Smooth muscle cell (in vitro differentiated cells): ENCODE measurements around the gene ANKDD1A. TPM values are rescaled to one million over a fixed set of nuclear protein-coding genes. Genes with fewer than 3 reads are reported as not detected.

Experiments used
- DNase-seq: peaks from one replicate; lab custom pipeline; 2025; ENCODE audit not compliant: unreplicated experiment; lab: John Stamatoyannopoulos, UW
- H2AFZ ChIP-seq: fragments of 200-600 bp; sonication (generic); 2 replicates; pipeline ENCODE4 v1.6.0; 2016; ENCODE audit warnings: antibody characterized with exemption, low read depth, mild to moderate bottlenecking
- H3F3A ChIP-seq: fragments of 200-600 bp; sonication (generic); 2 replicates; pipeline ENCODE4 v1.6.0; 2017; ENCODE audit warnings: antibody characterized with exemption, low read depth
- H3K27ac ChIP-seq: fragments of 200-600 bp; sonication (generic); 2 replicates; pipeline ENCODE4 v1.5.1; 2016; ENCODE audit warnings: low read depth, mild to moderate bottlenecking
- H3K27me3 ChIP-seq: fragments of 200-600 bp; sonication (generic); 2 replicates; pipeline ENCODE4 v1.6.1; 2016; ENCODE audit warnings: low read depth, mild to moderate bottlenecking
- H3K36me3 ChIP-seq: fragments of 200-600 bp; sonication (generic); 2 replicates; pipeline ENCODE4 v1.5.1; 2016; ENCODE audit warnings: low read depth
- H3K4me1 ChIP-seq: fragments of 200-600 bp; sonication (generic); 2 replicates; pipeline ENCODE4 v1.5.1; 2016; ENCODE audit warnings: low read depth
- H3K4me2 ChIP-seq: fragments of 200-600 bp; sonication (generic); 2 replicates; pipeline ENCODE4 v1.6.0; 2016; ENCODE audit warnings: mild to moderate bottlenecking
- H3K4me3 ChIP-seq: fragments of 200-600 bp; sonication (generic); 2 replicates; pipeline ENCODE4 v1.5.1; 2016; ENCODE audit warnings: mild to moderate bottlenecking
- H3K79me2 ChIP-seq: fragments of 200-600 bp; sonication (generic); 2 replicates; pipeline ENCODE4 v1.6.0; 2016; ENCODE audit warnings: low read depth, mild to moderate bottlenecking
- H3K9ac ChIP-seq: fragments of 200-600 bp; sonication (generic); 2 replicates; pipeline ENCODE4 v1.6.0; 2016; ENCODE audit warnings: low read depth
- H3K9me3 ChIP-seq: fragments of 200-600 bp; sonication (generic); replicated peaks from 2 replicates; pipeline ENCODE4 v1.5.1; 2016; ENCODE audit warnings: low read depth
- H4K20me1 ChIP-seq: fragments of 200-600 bp; sonication (generic); 2 replicates; pipeline ENCODE4 v1.6.0; 2016; ENCODE audit warnings: low read depth
- WGBS: methylation state at CpG from one replicate; pipeline ENCODE4 v1.1.7; 2016; ENCODE audit warnings: low lambda C conversion rate; 5-methylcytosine and 5-hydroxymethylcytosine counted together
- polyA plus RNA-seq: library from polyadenylated mRNA; unstranded; fragments of >200 nt; fragmentation: Nextera tagmentation; extraction: Ambion mirVana; gene quantifications from 2 replicates; pipeline ENCODE4 v1.2.1, GENCODE V29; 2016
- total RNA-seq: library from RNA; depleted of rRNA; stranded (reverse); fragments of >200 nt; gene quantifications from 2 replicates; pipeline ENCODE4 v1.2.3, GENCODE V29; 2014
- TF ChIP-seq, protein P1 (sequence below): fragments of 200-600 bp; sonication (generic); IDR thresholded peaks from 2 replicates; pipeline ENCODE4 v1.5.1; 2017; ENCODE audit warnings: borderline replicate concordance, mild to moderate bottlenecking, antibody characterized with exemption; ENCODE audit not compliant: insufficient read depth, poor library complexity, severe bottlenecking

Gene ANKDD1A
- total and polyA plus RNA-seq, 2 experiments from 2014 or later: 1.3 to 2.8 TPM

DNA sequence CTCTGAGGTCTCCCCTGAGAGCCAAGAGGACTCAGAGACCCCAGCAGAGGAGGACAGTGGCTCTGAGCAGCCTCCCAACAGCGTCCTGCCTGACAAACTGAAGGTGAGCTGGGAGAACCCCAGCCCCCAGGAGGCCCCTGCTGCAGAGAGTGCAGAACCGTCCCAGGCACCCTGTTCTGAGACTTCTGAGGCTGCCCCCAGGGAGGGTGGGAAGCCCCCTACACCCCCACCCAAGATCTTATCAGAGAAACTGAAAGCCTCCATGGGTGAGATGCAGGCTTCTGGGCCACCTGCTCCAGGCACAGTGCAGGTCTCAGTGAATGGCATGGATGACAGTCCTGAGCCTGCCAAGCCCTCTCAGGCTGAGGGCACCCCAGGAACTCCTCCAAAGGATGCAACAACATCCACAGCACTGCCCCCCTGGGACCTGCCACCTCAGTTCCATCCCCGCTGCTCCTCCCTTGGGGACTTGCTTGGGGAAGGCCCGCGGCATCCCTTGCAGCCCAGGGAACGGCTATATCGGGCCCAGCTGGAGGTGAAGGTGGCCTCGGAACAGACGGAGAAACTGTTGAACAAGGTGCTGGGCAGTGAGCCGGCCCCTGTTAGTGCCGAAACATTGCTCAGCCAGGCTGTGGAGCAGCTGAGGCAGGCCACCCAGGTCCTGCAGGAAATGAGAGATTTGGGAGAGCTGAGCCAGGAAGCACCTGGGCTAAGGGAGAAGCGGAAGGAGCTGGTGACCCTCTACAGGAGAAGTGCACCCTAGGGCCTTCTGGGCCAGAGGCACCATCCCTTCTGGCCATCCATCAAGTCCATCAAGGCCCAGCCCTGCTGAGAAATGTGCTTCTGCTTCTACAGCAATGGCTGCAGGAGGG is 46.3 kb upstream of the ANKDD1A start:
- no peaks in the 10 kb centered on the region for H4K20me1 ChIP-seq
- H3K79me2 ChIP-seq: peaks cover 8% of the 10 kb centered on the region
- H3K27ac ChIP-seq: peak overlapping the region; percentile 40
- no peak overlapping the region for H2AFZ ChIP-seq
- no peak overlapping the region for H3K4me3 ChIP-seq
- no peaks in the 10 kb centered on the region for H3F3A ChIP-seq
- TF ChIP-seq, protein P1, sequence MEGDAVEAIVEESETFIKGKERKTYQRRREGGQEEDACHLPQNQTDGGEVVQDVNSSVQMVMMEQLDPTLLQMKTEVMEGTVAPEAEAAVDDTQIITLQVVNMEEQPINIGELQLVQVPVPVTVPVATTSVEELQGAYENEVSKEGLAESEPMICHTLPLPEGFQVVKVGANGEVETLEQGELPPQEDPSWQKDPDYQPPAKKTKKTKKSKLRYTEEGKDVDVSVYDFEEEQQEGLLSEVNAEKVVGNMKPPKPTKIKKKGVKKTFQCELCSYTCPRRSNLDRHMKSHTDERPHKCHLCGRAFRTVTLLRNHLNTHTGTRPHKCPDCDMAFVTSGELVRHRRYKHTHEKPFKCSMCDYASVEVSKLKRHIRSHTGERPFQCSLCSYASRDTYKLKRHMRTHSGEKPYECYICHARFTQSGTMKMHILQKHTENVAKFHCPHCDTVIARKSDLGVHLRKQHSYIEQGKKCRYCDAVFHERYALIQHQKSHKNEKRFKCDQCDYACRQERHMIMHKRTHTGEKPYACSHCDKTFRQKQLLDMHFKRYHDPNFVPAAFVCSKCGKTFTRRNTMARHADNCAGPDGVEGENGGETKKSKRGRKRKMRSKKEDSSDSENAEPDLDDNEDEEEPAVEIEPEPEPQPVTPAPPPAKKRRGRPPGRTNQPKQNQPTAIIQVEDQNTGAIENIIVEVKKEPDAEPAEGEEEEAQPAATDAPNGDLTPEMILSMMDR: no peak
- H3K9ac ChIP-seq: no peak overlapping the region
- no peak for DNase-seq
- H3K36me3 ChIP-seq: no peaks in the 10 kb centered on the region
- 97% methylated on average over 12 of the region's 12 CpGs for WGBS
- H3K27me3 ChIP-seq: no peaks in the 10 kb centered on the region
- no peak overlapping the region for H3K4me2 ChIP-seq
- H3K4me1 ChIP-seq: peaks cover 7% of the 10 kb centered on the region
- no peaks in the 10 kb centered on the region for H3K9me3 ChIP-seq

DNA sequence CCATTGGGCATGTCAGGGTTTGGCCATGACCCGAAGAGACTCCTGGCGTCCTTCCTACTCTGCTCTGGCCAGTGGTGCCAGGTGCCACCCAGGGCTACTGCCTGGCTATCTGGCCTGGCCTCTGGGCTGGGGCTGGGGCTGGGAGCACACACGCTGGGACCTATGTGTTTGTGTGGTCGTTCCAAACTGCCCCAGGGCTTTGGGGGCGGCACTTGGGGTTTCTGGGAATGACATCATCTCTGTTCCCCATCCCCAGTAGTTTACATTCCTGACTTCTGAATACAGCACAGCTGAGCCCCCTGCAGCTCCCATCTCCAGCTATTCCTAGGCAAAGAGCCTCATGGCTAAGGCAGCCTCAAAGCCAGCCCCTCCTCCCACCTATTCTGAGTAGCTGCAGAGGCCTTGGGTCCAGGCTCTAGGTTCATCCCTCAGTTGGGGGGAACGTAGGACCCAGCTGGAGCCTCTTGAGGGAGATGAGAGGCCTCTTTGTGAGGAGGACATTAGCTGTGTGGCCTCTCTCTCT is 45.6 kb upstream of the ANKDD1A start:
- H3K4me3 ChIP-seq: no peak overlapping the region
- 40% methylated on average over 6 of the region's 6 CpGs for WGBS

DNA sequence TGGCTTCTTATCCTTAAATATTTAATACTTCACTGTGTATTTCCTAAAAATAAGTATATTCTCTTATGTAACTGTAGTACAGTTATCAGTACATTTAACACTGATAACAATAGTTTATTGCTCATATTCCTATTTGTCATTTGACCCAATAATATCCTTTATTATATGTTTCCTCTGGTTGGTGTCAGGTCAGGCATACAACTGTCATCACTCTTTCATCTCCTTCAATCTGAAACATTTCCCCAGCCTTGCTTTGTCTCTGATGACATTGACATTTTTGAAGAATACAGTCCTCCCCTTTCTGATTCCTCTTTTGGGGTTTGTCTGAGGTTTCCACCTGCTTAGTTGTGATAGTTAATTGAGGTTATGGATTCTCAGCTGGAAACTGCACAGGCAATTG is 42.2 kb upstream of the ANKDD1A start:
- Histone ChIP-seq H3F3A (no peaks in the 10 kb centered on the region), H3K4me2 (no peak overlapping the region), H3K9ac (no peak overlapping the region), H3K9me3 (no peaks in the 10 kb centered on the region), H2AFZ (no peak overlapping the region), H3K36me3 (no peaks in the 10 kb centered on the region), H3K27ac (no peak overlapping the region), H3K4me3 (no peak overlapping the region), H3K27me3 (no peaks in the 10 kb centered on the region), H4K20me1 (no peaks in the 10 kb centered on the region), H3K79me2 (no peaks in the 10 kb centered on the region), H3K4me1 (peaks cover 7% of the 10 kb centered on the region)
- TF ChIP-seq, protein P1: no peak
- DNase-seq: no peak

More for the DNA sequence above, 45.6 kb upstream of the ANKDD1A start:
- TF ChIP-seq, protein P1: no peak
- Histone ChIP-seq H4K20me1 (no peaks in the 10 kb centered on the region), H3K9me3 (no peaks in the 10 kb centered on the region), H2AFZ (no peak overlapping the region), H3K27ac (peak overlapping the region; percentile 40), H3K4me2 (no peak overlapping the region), H3K79me2 (peaks cover 1% of the 10 kb centered on the region), H3K36me3 (no peaks in the 10 kb centered on the region), H3K9ac (no peak overlapping the region), H3K4me1 (peaks cover 7% of the 10 kb centered on the region), H3F3A (no peaks in the 10 kb centered on the region), H3K27me3 (no peaks in the 10 kb centered on the region)
- DNase-seq: no peak
